K562 (cell line): ENCODE results near the gene SCRG1. TPM values are rescaled to one million over a fixed set of nuclear protein-coding genes. Genes with fewer than 3 reads are reported as not detected.

Source experiments
- HDAC2 ChIP-seq: fragments of 450-650 bp; IDR thresholded peaks from 2 replicates; pipeline ENCODE4 v1.6.1; 2016; ENCODE audit warnings: mild to moderate bottlenecking
- SOX6 ChIP-seq: fragments of 450-650 bp; IDR thresholded peaks from 2 replicates; pipeline ENCODE4 v1.6.1; 2014; ENCODE audit warnings: mild to moderate bottlenecking
- polyA plus RNA-seq, 8 experiments: library from polyadenylated mRNA; depleted of rRNA in 4 of 8; stranded (reverse) in 5 of 8; unstranded in 3 of 8; fragments of >200 nt; fragmentation: Nextera tagmentation in 2 of 8; fragmentation: Illumina TruSeq in 1 of 8; extraction: Ambion mirVana in 2 of 8; extraction: Trizol in 1 of 8; gene quantifications; 2 replicates each; pipeline versions ENCODE4 v1.2.1 to v1.2.3, GENCODE V29; 2011 to 2014; ENCODE audit warnings: inconsistent platforms in 1 of 8, missing spikeins in 1 of 8
- total RNA-seq, 7 experiments: library from RNA; depleted of rRNA in 6 of 7; stranded (reverse); fragments of >200 nt in 6 of 7; fragmentation: Illumina TruSeq in 2 of 7; extraction: Trizol in 2 of 7; gene quantifications; 2 replicates each; pipeline versions ENCODE4 v1.2.1 to v1.2.3, GENCODE V29; 2011 to 2021; ENCODE audit warnings: low replicate concordance in 1 of 7
- TF ChIP-seq, protein P1 (sequence below), 2 experiments: fragments of 450-650 bp; formaldehyde crosslinking in 1 of 2; IDR thresholded peaks; 2 replicates each; pipeline versions ENCODE4 v1.4.0 to v1.6.1; 2014 to 2020; ENCODE audit warnings: mild to moderate bottlenecking in 2 of 2, borderline replicate concordance in 1 of 2, low read depth in 1 of 2

SCRG1 gene
- total and polyA plus RNA-seq, 9 of the 15 experiments (the other 6 are each of a cell fraction or from before 2014, with no cell fraction given): 0.01 TPM; not detected in 7

DNA sequence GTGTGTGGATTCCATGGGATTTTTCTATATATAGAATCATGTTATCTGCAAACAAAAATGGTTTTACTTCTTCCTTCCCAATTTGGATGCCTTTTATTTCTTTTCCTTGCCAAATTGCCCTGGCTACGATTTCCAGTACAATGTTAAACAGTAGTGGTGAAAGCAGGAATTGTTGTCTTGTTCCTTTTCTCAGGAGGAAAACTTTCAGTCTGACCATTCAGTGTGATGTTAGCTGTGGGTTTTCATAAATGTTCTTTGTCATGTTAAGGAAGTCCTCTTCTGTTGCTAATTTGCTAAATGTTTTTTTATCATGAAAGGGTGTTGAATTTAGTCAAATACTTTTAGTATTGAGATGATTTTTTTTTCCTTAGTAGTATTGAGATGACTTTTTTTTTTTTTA lies 17.3 kb downstream of the SCRG1 start (continued):
- TF ChIP-seq, protein P1, sequence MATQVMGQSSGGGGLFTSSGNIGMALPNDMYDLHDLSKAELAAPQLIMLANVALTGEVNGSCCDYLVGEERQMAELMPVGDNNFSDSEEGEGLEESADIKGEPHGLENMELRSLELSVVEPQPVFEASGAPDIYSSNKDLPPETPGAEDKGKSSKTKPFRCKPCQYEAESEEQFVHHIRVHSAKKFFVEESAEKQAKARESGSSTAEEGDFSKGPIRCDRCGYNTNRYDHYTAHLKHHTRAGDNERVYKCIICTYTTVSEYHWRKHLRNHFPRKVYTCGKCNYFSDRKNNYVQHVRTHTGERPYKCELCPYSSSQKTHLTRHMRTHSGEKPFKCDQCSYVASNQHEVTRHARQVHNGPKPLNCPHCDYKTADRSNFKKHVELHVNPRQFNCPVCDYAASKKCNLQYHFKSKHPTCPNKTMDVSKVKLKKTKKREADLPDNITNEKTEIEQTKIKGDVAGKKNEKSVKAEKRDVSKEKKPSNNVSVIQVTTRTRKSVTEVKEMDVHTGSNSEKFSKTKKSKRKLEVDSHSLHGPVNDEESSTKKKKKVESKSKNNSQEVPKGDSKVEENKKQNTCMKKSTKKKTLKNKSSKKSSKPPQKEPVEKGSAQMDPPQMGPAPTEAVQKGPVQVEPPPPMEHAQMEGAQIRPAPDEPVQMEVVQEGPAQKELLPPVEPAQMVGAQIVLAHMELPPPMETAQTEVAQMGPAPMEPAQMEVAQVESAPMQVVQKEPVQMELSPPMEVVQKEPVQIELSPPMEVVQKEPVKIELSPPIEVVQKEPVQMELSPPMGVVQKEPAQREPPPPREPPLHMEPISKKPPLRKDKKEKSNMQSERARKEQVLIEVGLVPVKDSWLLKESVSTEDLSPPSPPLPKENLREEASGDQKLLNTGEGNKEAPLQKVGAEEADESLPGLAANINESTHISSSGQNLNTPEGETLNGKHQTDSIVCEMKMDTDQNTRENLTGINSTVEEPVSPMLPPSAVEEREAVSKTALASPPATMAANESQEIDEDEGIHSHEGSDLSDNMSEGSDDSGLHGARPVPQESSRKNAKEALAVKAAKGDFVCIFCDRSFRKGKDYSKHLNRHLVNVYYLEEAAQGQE (IDR thresholded peaks at IDR 0.05; ENCODE audit: borderline replicate concordance): no peak
- TF ChIP-seq, protein P1 (CRISPR knock-in tag; IDR thresholded peaks at IDR 0.05; ENCODE audit: low read depth): no peak
- TF ChIP-seq SOX6: no peak
- no peak for TF ChIP-seq HDAC2
